Stimulated activated CD8-positive, alpha-beta memory T cell treated with anti-CD3 and anti-CD28 coated beads, Interleukin-15, amount 100 ng/mL, for 1 hour (primary cell): ENCODE results near the gene KNTC1.
"Not testable (repeated sequence)": the region's sequence is repeated elsewhere in the genome, so short reads cannot be mapped to it uniquely, and the experiment has no call there.

Source experiments
- DNase-seq: peaks from one replicate; pipeline ENCODE4 v3.0.0-alpha.2; 2020; ENCODE audit warnings: low read depth

KNTC1 gene, protein sequence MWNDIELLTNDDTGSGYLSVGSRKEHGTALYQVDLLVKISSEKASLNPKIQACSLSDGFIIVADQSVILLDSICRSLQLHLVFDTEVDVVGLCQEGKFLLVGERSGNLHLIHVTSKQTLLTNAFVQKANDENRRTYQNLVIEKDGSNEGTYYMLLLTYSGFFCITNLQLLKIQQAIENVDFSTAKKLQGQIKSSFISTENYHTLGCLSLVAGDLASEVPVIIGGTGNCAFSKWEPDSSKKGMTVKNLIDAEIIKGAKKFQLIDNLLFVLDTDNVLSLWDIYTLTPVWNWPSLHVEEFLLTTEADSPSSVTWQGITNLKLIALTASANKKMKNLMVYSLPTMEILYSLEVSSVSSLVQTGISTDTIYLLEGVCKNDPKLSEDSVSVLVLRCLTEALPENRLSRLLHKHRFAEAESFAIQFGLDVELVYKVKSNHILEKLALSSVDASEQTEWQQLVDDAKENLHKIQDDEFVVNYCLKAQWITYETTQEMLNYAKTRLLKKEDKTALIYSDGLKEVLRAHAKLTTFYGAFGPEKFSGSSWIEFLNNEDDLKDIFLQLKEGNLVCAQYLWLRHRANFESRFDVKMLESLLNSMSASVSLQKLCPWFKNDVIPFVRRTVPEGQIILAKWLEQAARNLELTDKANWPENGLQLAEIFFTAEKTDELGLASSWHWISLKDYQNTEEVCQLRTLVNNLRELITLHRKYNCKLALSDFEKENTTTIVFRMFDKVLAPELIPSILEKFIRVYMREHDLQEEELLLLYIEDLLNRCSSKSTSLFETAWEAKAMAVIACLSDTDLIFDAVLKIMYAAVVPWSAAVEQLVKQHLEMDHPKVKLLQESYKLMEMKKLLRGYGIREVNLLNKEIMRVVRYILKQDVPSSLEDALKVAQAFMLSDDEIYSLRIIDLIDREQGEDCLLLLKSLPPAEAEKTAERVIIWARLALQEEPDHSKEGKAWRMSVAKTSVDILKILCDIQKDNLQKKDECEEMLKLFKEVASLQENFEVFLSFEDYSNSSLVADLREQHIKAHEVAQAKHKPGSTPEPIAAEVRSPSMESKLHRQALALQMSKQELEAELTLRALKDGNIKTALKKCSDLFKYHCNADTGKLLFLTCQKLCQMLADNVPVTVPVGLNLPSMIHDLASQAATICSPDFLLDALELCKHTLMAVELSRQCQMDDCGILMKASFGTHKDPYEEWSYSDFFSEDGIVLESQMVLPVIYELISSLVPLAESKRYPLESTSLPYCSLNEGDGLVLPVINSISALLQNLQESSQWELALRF (N-terminal part only)

GRCh38 chr12:122526683-122527477, at the start of gene KNTC1, which contains the start of gene RSRC2:
Gene KNTC1, plus strand, starts transcription at chr12:122527249. Its CDS starts 2,815 bp downstream, at chr12:122530064.
Gene RSRC2, minus strand, starts transcription at chr12:122526936. Its CDS starts 83 bp downstream, at chr12:122526853.
- DNase-seq: peak; percentile 96

GRCh38 chr12:122480753-122481152, 46.3 kb upstream of the KNTC1 start:
- DNase-seq: no peak

DNA sequence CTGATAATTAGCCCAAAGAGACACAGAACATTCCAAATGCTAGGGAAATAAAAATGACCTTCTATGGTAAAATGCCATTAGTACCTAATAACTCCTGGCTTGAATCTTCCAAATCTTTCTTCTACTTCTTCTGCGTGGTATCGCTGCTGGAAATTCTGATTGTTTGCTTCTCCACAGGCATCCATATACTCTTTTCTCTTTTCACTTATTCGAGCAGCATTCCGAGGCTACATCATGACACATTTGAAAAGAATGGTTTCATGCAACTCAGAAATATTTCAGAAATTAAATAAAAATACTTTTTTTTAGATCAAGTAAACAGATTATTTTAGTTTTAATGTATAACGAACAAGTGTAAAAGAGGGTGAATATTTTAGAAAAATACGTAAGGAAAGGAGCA, 45.2 kb upstream of the KNTC1 start:
- no peak for DNase-seq

DNA sequence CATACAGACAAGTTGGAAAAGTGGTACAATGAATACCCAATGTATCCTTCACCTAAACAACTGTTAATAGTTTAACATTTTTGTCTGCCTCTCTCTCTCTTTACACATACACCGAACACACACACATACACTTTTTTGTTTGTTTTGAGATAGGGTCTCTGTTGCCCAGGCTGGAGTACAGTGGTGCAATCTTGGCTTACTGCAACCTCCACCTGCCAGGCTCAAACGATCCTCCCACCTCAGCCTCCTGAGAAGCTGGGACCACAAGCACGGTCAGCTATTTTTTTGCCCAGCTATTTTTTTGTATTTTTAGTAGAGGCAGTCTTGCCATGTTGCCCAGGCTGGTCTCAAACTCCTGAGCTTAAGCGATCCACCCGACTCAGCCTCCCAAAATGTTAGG, 43.1 kb upstream of the KNTC1 start:
- DNase-seq: no peak

GRCh38 chr12:122484385-122484784, 42.7 kb upstream of the KNTC1 start:
- not testable (repeated sequence) for DNase-seq

DNA sequence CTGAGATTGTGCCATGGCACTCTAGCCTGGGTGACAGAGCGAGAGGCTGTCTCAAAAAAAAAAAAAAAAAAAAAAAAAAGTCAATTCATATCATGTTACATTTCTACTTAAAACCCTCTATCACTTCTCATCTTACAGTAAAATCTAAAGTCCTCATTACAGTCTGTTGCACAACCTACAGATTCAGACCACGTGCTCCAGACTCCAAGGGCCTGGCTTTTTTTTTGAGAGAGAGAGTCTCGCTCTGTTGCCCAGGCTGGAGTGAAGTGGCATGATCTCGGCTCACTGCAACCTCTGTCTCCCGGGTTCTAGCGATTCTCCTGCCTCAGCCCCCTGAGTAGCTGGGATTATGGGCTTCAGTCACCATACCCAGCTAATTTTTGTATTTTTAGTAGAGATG, 40.7 kb upstream of the KNTC1 start:
- not testable (repeated sequence) for DNase-seq

DNA sequence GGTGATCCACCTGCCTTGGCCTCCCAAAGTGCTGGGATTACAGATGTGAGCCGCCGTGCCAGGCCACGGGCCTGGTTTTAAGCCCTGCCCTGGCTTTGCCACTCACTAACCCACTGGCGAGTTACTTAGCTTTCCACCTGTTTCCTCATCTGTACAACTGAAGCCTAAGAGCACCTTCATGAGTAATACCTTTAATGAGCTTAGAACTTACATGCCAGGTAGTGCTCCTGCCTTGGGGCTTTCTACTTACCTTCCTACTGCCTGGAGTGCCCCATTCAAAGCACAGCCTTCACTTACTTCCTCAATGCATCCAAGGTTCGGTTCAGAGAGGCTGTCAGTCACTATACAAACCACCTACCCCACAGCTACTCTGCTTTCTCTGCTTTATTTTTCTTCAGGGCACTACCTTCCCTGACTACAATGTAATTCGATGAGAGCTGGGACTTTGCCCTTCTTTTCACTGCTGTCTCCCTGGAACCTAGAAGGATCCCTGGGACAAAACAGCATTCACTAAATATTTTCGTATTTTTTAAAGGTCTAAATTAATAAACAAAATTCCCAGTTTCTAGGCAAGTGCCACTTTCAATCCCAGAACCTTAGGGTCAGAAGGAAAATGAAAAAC, 40.1 kb upstream of the KNTC1 start:
- no peak for DNase-seq

GRCh38 chr12:122487807-122488206, 39.2 kb upstream of the KNTC1 start:
- DNase-seq: not testable (repeated sequence)

- no peak for DNase-seq
Observed at GRCh38 chr12:122489038-122489437, 38.0 kb upstream of the KNTC1 start.

- no peak for DNase-seq
Observed at GRCh38 chr12:122491991-122492390, 35.1 kb upstream of the KNTC1 start.

DNA sequence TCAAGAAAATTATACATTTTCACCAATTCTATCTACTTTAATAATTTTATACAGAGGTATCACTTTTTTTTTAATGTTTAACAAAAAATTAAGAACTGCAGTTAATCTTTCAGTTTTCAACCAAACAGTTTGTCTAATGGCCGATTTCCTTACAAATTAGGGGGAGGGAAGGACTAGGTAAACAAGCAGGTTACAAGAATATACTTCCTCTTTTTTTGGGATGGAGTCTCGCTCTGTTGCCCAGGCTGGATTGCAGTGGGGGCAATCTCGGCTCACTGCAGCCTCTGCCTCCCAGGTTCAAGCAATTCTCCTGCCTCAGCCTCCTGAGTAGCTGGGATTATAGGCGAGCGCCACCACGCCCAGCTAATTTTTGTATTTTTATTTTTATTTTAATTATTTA, 33.8 kb upstream of the KNTC1 start:
- not testable (repeated sequence) for DNase-seq

GRCh38 chr12:122495258-122495657, 31.8 kb upstream of the KNTC1 start:
- DNase-seq: no peak

DNA sequence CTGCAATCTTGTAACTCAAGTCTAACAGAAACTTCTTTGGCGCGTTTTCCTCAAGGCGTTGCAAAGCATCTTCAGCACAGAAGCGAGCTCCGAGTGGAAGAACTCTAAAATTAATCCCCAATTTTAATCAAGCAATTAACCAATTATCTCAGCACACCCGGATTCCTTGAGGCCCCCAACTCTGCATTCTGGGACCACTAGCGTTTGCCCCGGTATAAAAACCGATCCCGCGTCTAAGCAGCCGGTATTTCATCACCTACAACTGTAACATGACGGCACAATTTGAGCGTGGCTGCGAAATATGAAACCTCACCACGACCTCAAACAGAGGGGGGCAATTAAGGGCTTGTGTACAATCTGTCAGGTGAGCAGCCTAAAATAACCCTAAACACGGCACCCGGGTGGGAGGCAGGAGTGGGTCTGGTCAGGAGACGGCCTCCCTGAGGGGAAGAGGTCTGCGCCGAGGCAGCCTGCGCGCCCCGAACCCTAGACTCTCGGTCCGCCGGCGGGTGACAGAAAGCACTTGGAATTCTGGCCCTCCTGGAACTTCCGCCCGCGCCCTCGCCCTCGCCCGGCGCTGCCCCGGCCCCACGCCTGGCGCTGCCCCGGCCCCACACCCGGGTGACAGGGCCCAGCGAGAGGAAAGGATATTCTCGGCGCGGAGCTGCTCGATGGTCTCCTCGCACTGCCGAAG, 26.9 kb upstream of the KNTC1 start:
- DNase-seq: peak; percentile 6

DNA sequence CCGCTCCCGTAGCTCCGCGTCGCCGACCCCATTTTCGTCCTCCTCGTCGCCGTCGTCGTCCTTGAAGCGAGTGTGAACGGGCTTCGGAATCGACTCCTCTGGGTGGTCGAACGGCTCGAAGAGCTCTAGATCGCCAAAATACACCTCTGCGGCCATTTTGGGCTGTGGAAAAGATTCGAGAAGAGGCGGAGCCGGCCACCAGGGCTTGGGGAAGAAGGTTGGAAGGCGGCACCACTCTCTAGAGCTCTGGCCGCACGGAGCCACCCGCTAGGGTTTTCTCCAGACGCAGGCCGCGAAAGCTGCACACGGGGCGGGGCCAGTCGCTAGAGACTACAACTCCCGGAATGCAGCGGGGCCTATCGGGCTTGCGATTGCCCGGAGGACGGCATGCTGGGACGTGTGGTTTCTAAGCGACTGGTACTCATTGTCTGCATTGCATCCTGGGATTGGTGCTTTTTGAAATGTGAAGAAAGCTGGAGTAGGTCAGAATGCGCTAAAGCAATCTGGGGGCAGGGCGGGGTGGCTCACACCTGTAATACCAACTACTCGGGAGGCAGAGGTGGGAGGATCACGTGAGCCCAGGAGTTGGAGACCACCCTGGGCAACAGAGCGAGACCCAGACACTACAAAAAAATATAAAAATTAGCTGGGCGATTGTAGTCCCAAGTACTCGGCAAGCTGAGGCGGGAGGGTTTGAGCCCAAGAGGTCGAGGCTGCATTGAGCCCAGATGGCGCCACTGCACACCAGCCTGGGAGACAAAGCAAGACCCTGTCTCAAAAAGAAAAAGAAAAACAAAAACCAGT, 26.2 kb upstream of the KNTC1 start, which contains the start of gene ZCCHC8:
Gene ZCCHC8, minus strand, starts transcription at position 248 of the 804 bp plus-strand sequence. Its CDS starts 92 bp downstream, at position 156.
- peak; percentile 88 for DNase-seq

- no peak for DNase-seq
Observed at GRCh38 chr12:122501489-122501989, 25.5 kb upstream of the KNTC1 start.

- DNase-seq: no peak
Observed at GRCh38 chr12:122503147-122503751, 23.8 kb upstream of the KNTC1 start.

- DNase-seq: no peak
Observed at GRCh38 chr12:122503783-122504590, 23.1 kb upstream of the KNTC1 start.
